HG02938 (cell line): ENCODE data around the gene PCGF1.

Source experiments
- ATAC-seq: cut with Tn5 transposase; IDR thresholded peaks from one replicate; pipeline ENCODE4 v1.9.1; 2021; ENCODE audit warnings: mild to moderate bottlenecking, moderate library complexity; ENCODE audit not compliant: unreplicated experiment

The PCGF1 gene

GRCh38 chr2:74515981-74516633, 8.6 kb upstream of the PCGF1 start:
- ATAC-seq, result no peak

GRCh38 chr2:74515271-74515980, 7.9 kb upstream of the PCGF1 start:
- no peak for ATAC-seq

GRCh38 chr2:74514368-74515270, 7.1 kb upstream of the PCGF1 start, which contains the start of gene TLX2:
TLX2 (plus strand) TSS chr2:74514450; CDS start chr2:74514807, 357 bp downstream.
- ATAC-seq, result no peak

- ATAC-seq, result no peak
Measured at GRCh38 chr2:74513605-74514367, 6.3 kb upstream of the PCGF1 start.

- ATAC-seq, result no peak
Measured at GRCh38 chr2:74512744-74513604, 5.5 kb upstream of the PCGF1 start.

- no peak for ATAC-seq
Measured at GRCh38 chr2:74511104-74511989, 3.9 kb upstream of the PCGF1 start.

GRCh38 chr2:74510272-74510671, 2.8 kb upstream of the PCGF1 start:
- no peak for ATAC-seq

- ATAC-seq, result peak; percentile 1
Measured at GRCh38 chr2:74507926-74508520, 528 bp upstream of the PCGF1 start.

- ATAC-seq, result no peak
Measured at GRCh38 chr2:74505448-74506246, 1.8 kb downstream of the PCGF1 start.

GRCh38 chr2:74504591-74504990, 2.9 kb downstream of the PCGF1 start:
- ATAC-seq, result no peak

- no peak for ATAC-seq
Measured at GRCh38 chr2:74503506-74504475, 3.7 kb downstream of the PCGF1 start.

GRCh38 chr2:74502720-74503505, 4.6 kb downstream of the PCGF1 start:
- ATAC-seq, result peak; percentile 31

- ATAC-seq, result no peak
Measured at GRCh38 chr2:74502147-74502719, 5.3 kb downstream of the PCGF1 start.

GRCh38 chr2:74501335-74502071, 6.0 kb downstream of the PCGF1 start:
- ATAC-seq, result no peak

GRCh38 chr2:74500578-74500946, 6.9 kb downstream of the PCGF1 start:
- ATAC-seq, result no peak
